ENCODE measurements around the gene MAML2. TPM values are rescaled to one million over a fixed set of nuclear protein-coding genes. Genes with fewer than 3 reads are reported as not detected.

MAML2 gene
- total RNA-seq, 6 experiments from 2014 or later: 24.9 to 30.8 (median 28.3) TPM

DNA sequence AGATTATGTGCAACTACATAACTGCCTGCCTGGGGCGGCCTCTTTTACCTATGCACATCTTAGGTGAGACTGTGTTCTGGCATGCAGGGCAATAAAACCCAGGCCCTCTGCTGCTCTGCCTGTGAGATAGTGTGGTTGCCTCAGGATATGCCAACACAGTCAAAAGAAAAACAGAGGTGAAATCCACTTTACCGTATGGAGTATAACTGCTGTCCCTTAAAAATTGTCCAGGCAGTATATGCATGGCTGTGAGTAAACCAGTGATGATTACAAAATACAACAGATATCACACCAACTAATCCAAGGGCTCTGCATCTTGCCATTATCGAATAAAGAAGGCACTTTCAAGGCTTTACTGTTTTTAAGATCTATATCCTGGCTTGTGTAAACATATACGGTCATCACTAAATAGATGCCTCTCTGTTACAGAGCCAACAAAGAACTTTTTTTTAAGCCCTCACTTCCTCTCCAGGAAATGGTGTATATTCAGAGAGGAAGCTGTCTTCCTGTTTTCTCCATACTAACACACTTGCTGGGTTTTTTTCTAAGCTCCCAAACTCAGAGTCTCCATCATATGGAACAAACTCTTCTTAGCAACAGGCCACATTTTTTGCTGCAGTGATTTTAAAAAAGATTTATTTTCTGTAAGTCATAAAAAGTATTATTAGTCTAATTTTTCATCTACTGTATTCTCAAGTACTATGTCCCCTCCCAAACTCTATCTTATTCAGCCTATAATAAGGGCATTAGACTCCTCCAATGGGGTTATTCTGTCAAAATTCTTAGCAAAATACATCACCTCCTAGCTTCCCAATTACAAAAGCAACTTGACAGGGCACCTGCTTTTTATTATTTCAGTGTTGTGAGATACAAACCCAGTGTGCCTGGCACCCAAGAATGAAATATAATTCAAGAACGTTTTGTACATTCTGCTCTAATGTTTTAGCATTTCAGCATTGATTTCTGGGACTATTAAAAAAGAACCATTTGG lies 135.2 kb downstream of the MAML2 start:
- peaks cover 70% of the 10 kb centered on the region for H3K4me1 Mint-ChIP-seq (ENCODE audit: low read depth)
- H3K4me3 Mint-ChIP-seq: peak overlapping the region; percentile 45
- no peaks in the 10 kb centered on the region for H3K27me3 Mint-ChIP-seq (ENCODE audit: insufficient read depth)
- peak overlapping the region; percentile 81 for H3K27ac Mint-ChIP-seq
- no peaks in the 10 kb centered on the region for H3K9me3 Mint-ChIP-seq
- DNase-seq: peak; percentile 43
- H3K36me3 Mint-ChIP-seq (ENCODE audit: low read depth): no peaks in the 10 kb centered on the region; the same call in 1 of the 2 replicates
- TF ChIP-seq, protein P1, sequence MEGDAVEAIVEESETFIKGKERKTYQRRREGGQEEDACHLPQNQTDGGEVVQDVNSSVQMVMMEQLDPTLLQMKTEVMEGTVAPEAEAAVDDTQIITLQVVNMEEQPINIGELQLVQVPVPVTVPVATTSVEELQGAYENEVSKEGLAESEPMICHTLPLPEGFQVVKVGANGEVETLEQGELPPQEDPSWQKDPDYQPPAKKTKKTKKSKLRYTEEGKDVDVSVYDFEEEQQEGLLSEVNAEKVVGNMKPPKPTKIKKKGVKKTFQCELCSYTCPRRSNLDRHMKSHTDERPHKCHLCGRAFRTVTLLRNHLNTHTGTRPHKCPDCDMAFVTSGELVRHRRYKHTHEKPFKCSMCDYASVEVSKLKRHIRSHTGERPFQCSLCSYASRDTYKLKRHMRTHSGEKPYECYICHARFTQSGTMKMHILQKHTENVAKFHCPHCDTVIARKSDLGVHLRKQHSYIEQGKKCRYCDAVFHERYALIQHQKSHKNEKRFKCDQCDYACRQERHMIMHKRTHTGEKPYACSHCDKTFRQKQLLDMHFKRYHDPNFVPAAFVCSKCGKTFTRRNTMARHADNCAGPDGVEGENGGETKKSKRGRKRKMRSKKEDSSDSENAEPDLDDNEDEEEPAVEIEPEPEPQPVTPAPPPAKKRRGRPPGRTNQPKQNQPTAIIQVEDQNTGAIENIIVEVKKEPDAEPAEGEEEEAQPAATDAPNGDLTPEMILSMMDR (IDR thresholded peaks at IDR 0.05): no peak

DNA sequence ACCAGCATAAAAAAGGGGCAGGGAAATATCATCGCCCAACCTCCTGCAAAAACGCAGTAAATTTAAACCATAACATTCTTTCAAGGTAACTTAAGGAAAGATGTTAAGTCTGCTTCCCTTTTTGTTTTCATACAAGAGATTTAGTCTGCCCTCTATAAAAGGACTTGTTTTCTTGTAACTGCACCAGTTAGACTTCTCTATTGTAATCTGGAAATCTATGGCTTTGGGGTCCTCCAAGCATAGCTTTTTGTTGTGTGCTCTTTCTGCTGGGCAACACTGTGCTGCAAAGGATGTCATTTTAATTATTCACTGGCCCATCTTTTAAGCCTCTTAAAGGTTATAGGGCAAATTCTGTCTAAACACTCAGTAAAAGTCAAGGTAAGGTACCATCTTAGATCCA lies 136.0 kb downstream of the MAML2 start:
- H3K4me1 Mint-ChIP-seq (ENCODE audit: low read depth): peaks cover 62% of the 10 kb centered on the region
- no peak for DNase-seq
- no peaks in the 10 kb centered on the region; the same call in 1 of the 2 replicates for H3K36me3 Mint-ChIP-seq (ENCODE audit: low read depth)

GRCh38 chr11:96205460-96205809 lies 137.6 kb downstream of the MAML2 start:
- H3K36me3 Mint-ChIP-seq (ENCODE audit: low read depth): peaks cover 11% of the 10 kb centered on the region; the same call in 1 of the 2 replicates
- peak; percentile 18 for DNase-seq
- TF ChIP-seq, protein P1 (IDR thresholded peaks at IDR 0.05): no peak
- no peaks in the 10 kb centered on the region for H3K9me3 Mint-ChIP-seq
- H3K4me1 Mint-ChIP-seq (ENCODE audit: low read depth): peaks cover 63% of the 10 kb centered on the region
- no peaks in the 10 kb centered on the region for H3K27me3 Mint-ChIP-seq (ENCODE audit: insufficient read depth)
- H3K27ac Mint-ChIP-seq: no peak overlapping the region; the same call in 1 of the 2 replicates
- H3K4me3 Mint-ChIP-seq: no peak overlapping the region

More for the DNA sequence above, 136.0 kb downstream of the MAML2 start:
- TF ChIP-seq, protein P1 (IDR thresholded peaks at IDR 0.05): no peak
- no peaks in the 10 kb centered on the region for H3K9me3 Mint-ChIP-seq
- H3K4me3 Mint-ChIP-seq: no peak overlapping the region
- no peak overlapping the region; the same call in 1 of the 2 replicates for H3K27ac Mint-ChIP-seq
- H3K27me3 Mint-ChIP-seq (ENCODE audit: insufficient read depth): no peaks in the 10 kb centered on the region

- no peaks in the 10 kb centered on the region for H3K27me3 Mint-ChIP-seq (ENCODE audit: insufficient read depth)
- peaks cover 69% of the 10 kb centered on the region for H3K4me1 Mint-ChIP-seq (ENCODE audit: low read depth)
- no peak overlapping the region; the same call in 1 of the 2 replicates for H3K27ac Mint-ChIP-seq
- TF ChIP-seq, protein P1 (IDR thresholded peaks at IDR 0.05): no peak
- no peak overlapping the region for H3K4me3 Mint-ChIP-seq
- peaks cover 11% of the 10 kb centered on the region; the same call in 1 of the 2 replicates for H3K36me3 Mint-ChIP-seq (ENCODE audit: low read depth)
- no peak for DNase-seq
- H3K9me3 Mint-ChIP-seq: no peaks in the 10 kb centered on the region
Measured at GRCh38 chr11:96204721-96205459, 138.1 kb downstream of the MAML2 start.

GRCh38 chr11:96204366-96204659 lies 138.7 kb downstream of the MAML2 start:
- Mint-ChIP-seq H3K9me3 (no peaks in the 10 kb centered on the region; the same call in 1 of the 2 replicates), H3K4me3 (no peak overlapping the region), H3K4me1 (ENCODE audit: low read depth) (peaks cover 74% of the 10 kb centered on the region), H3K27me3 (ENCODE audit: insufficient read depth) (peaks cover 3% of the 10 kb centered on the region), H3K36me3 (ENCODE audit: low read depth) (peaks cover 15% of the 10 kb centered on the region), H3K27ac (no peak overlapping the region; the same call in 1 of the 2 replicates)
- TF ChIP-seq, protein P1 (IDR thresholded peaks at IDR 0.05): no peak
- DNase-seq: no peak
